H1 (cell line): Measurements from ENCODE around the gene CD1D. TPM values are rescaled to one million over a fixed set of nuclear protein-coding genes. Genes with fewer than 3 reads are reported as not detected.

ENCODE experiments used
- CTCF ChIA-PET: fragments of 300-600 bp; sonication (Branson Sonifier 250); formaldehyde crosslinking; loops from one replicate; lab custom pipeline; 2021; ENCODE audit not compliant: partially characterized antibody; lab: Charles Lee
- POLR2A ChIA-PET: fragments of 300-600 bp; sonication (Branson Sonifier 250); formaldehyde crosslinking; loops from one replicate; lab custom pipeline; 2021; ENCODE audit warnings: inconsistent platforms; ENCODE audit not compliant: partially characterized antibody; lab: Charles Lee
- DNase-seq, 2 experiments: peaks; one replicate each; pipeline versions ENCODE4 v3.0.0 to v3.0.0-alpha.2; 2010 to 2022; ENCODE audit warnings: low spot score in 2 of 2, low read depth in 1 of 2, mixed read lengths in 1 of 2
- FAIRE-seq: peaks from 2 replicates; lab custom pipeline; 2011; peaks lifted over from hg19 to GRCh38; lab: Jason Lieb, UNC
- H2AFZ ChIP-seq: 2 replicates; pipeline ENCODE4 v1.8.1; 2012; ENCODE audit warnings: low read length, inconsistent platforms
- H2AK5ac ChIP-seq: 2 replicates; pipeline ENCODE4 v1.6.1; 2013; ENCODE audit warnings: low read depth, low read length
- H2BK120ac ChIP-seq: replicated peaks from 2 replicates; pipeline ENCODE3; 2013; ENCODE audit warnings: low read depth, low read length, inconsistent platforms
- H2BK12ac ChIP-seq: 2 replicates; pipeline ENCODE4 v1.6.1; 2013; ENCODE audit warnings: low read depth, low read length
- H2BK15ac ChIP-seq: 2 replicates; pipeline ENCODE4 v1.6.1; 2013; ENCODE audit warnings: low read length
- H2BK20ac ChIP-seq: 2 replicates; pipeline ENCODE4 v1.6.1; 2013; ENCODE audit warnings: low read length
- H2BK5ac ChIP-seq: 2 replicates; pipeline ENCODE4 v1.6.1; 2013; ENCODE audit warnings: low read depth, low read length
- H3K14ac ChIP-seq: 2 replicates; pipeline ENCODE4 v1.6.1; 2013; ENCODE audit warnings: inconsistent platforms; ENCODE audit not compliant: insufficient read length
- H3K18ac ChIP-seq: 2 replicates; pipeline ENCODE4 v1.6.1; 2013; ENCODE audit warnings: low read length; ENCODE audit errors: extremely low read depth
- H3K23ac ChIP-seq: 2 replicates; pipeline ENCODE4 v1.6.1; 2013; ENCODE audit warnings: inconsistent platforms; ENCODE audit not compliant: insufficient read length
- H3K23me2 ChIP-seq: 2 replicates; pipeline ENCODE4 v1.6.1; 2013; ENCODE audit warnings: low read depth, low read length
- H3K27ac ChIP-seq: 2 replicates; pipeline ENCODE4 v1.6.1; 2011; ENCODE audit warnings: low read depth, low read length, inconsistent platforms
- H3K27me3 ChIP-seq, 4 experiments: replicated peaks in 1 of 4; 1 replicate in 1 of 4; 2 replicates in 3 of 4; pipeline versions ENCODE4 v1.6.1 to v1.8.1; 2011 to 2013; ENCODE audit warnings: low read length in 3 of 4, mild to moderate bottlenecking in 3 of 4, inconsistent platforms in 2 of 4, mixed read lengths in 2 of 4, moderate library complexity in 1 of 4; ENCODE audit not compliant: control insufficient read depth in 3 of 4, insufficient read depth in 3 of 4; ENCODE audit errors: extremely low read depth in 1 of 4
- H3K36me3 ChIP-seq, 4 experiments: 2 replicates each; pipeline versions ENCODE4 v1.6.1 to v1.8.1; 2011 to 2013; ENCODE audit warnings: mild to moderate bottlenecking in 4 of 4, low read length in 3 of 4, moderate library complexity in 2 of 4, control low read depth in 1 of 4, inconsistent platforms in 1 of 4; ENCODE audit not compliant: insufficient read depth in 4 of 4, control insufficient read depth in 2 of 4
- H3K4ac ChIP-seq: replicated peaks from 2 replicates; pipeline ENCODE3; 2013; ENCODE audit warnings: low read length, low read depth, mixed read lengths, inconsistent platforms; ENCODE audit not compliant: insufficient read length
- H3K4me1 ChIP-seq, 4 experiments: replicated peaks in 1 of 4; 1 replicate in 1 of 4; 2 replicates in 3 of 4; pipeline versions ENCODE4 v1.6.1 to v1.8.1; 2011 to 2013; ENCODE audit warnings: low read length in 3 of 4, inconsistent platforms in 2 of 4, mixed read lengths in 1 of 4; ENCODE audit not compliant: insufficient read depth in 4 of 4, control insufficient read depth in 3 of 4
- H3K4me2 ChIP-seq, 2 experiments: 2 replicates each; pipeline versions ENCODE4 v1.6.1 to v1.8.1; 2011 to 2013; ENCODE audit warnings: low read depth in 2 of 2, low read length in 2 of 2, control low read depth in 1 of 2, inconsistent platforms in 1 of 2, mild to moderate bottlenecking in 1 of 2; ENCODE audit not compliant: insufficient read depth in 1 of 2
- H3K4me3 ChIP-seq, 4 experiments: fragments of 200-600, 300-600 bp in 1 of 4; sonication (generic), shearing (Covaris generic), sonication (Bioruptor Twin) in 1 of 4; 2 replicates each; pipeline versions ENCODE4 v1.5.1 to v1.8.1; 2011 to 2016; ENCODE audit warnings: low read length in 4 of 4, low read depth in 3 of 4, control low read depth in 2 of 4, inconsistent platforms in 2 of 4, mild to moderate bottlenecking in 2 of 4, mixed read lengths in 1 of 4, moderate library complexity in 1 of 4; ENCODE audit not compliant: insufficient read depth in 2 of 4; ENCODE audit errors: extremely low read depth in 1 of 4
- H3K56ac ChIP-seq: replicated peaks from 2 replicates; pipeline ENCODE3; 2013; ENCODE audit warnings: low read depth, mild to moderate bottlenecking, mixed read lengths, low read length, inconsistent platforms; ENCODE audit not compliant: insufficient read length
- H3K79me1 ChIP-seq: 2 replicates; pipeline ENCODE4 v1.6.1; 2013; ENCODE audit warnings: low read depth, low read length, control low read depth
- H3K79me2 ChIP-seq, 2 experiments: 2 replicates each; pipeline versions ENCODE4 v1.6.1 to v1.8.1; 2012 to 2013; ENCODE audit warnings: low read length in 2 of 2, mild to moderate bottlenecking in 2 of 2, inconsistent platforms in 1 of 2; ENCODE audit not compliant: insufficient read depth in 2 of 2, control insufficient read depth in 1 of 2
- H3K9ac ChIP-seq, 4 experiments: replicated peaks in 1 of 4; 1 replicate in 1 of 4; 2 replicates in 3 of 4; pipeline versions ENCODE4 v1.6.1 to v1.8.1; 2011 to 2013; ENCODE audit warnings: low read depth in 3 of 4, low read length in 3 of 4, control low read depth in 2 of 4, mild to moderate bottlenecking in 2 of 4, moderate library complexity in 2 of 4, inconsistent platforms in 1 of 4; ENCODE audit errors: extremely low read depth in 1 of 4
- H3K9me3 ChIP-seq, 2 experiments: 2 replicates each; pipeline versions ENCODE4 v1.6.1 to v1.8.1; 2012 to 2013; ENCODE audit warnings: mild to moderate bottlenecking in 2 of 2, moderate library complexity in 2 of 2, control low read depth in 1 of 2, inconsistent platforms in 1 of 2, low read depth in 1 of 2, low read length in 1 of 2, mixed read lengths in 1 of 2; ENCODE audit not compliant: insufficient read depth in 2 of 2
- H4K20me1 ChIP-seq, 2 experiments: replicated peaks in 1 of 2; 2 replicates each; pipeline versions ENCODE3 to v1.8.1; 2011 to 2013; ENCODE audit warnings: inconsistent platforms in 2 of 2, low read length in 2 of 2, mild to moderate bottlenecking in 1 of 2; ENCODE audit not compliant: insufficient read depth in 2 of 2, control insufficient read depth in 1 of 2
- H4K5ac ChIP-seq: 2 replicates; pipeline ENCODE4 v1.6.1; 2013; ENCODE audit warnings: low read length, low read depth, mixed read lengths, inconsistent platforms; ENCODE audit not compliant: insufficient read length
- H4K8ac ChIP-seq: 2 replicates; pipeline ENCODE4 v1.8.0; 2013; ENCODE audit warnings: mild to moderate bottlenecking, moderate library complexity, low read length, inconsistent platforms; ENCODE audit not compliant: insufficient read depth; ENCODE audit errors: extremely low read depth
- H4K91ac ChIP-seq: replicated peaks from 2 replicates; pipeline ENCODE3; 2013; ENCODE audit warnings: low read length, mixed read lengths, inconsistent platforms; ENCODE audit not compliant: insufficient read length
- POLR2A ChIP-seq, 2 experiments: IDR thresholded peaks; 1 replicate in 1 of 2; 2 replicates in 1 of 2; pipeline ENCODE4 v1.6.1; 2011; ENCODE audit warnings: low read depth in 2 of 2, low read length in 2 of 2, mild to moderate bottlenecking in 2 of 2; ENCODE audit errors: control extremely low read depth in 1 of 2
- SP2 ChIP-seq: IDR thresholded peaks from 2 replicates; pipeline ENCODE4 v1.6.1; 2012; ENCODE audit warnings: mild to moderate bottlenecking, low read length, inconsistent platforms
- WGBS, 2 experiments: shearing (Covaris generic) in 1 of 2; methylation state at CpG; one replicate each; pipeline versions ENCODE4 v1.1.6 to v1.1.7; 2013 to 2015; ENCODE audit warnings: low lambda C conversion rate in 2 of 2, mixed read lengths in 2 of 2, inconsistent platforms in 1 of 2, low coverage in 1 of 2, missing lambda C conversion rate in 1 of 2; ENCODE audit not compliant: insufficient replicate concordance in 2 of 2, insufficient coverage in 1 of 2, insufficient read length in 1 of 2; ENCODE audit errors: extremely low coverage in 1 of 2, missing lambda C conversion rate in 1 of 2; 5-methylcytosine and 5-hydroxymethylcytosine counted together
- polyA plus RNA-seq, 7 experiments: library from polyadenylated mRNA; depleted of rRNA in 3 of 7; stranded (reverse) in 5 of 7; unstranded in 2 of 7; fragments of >200 nt in 5 of 7; fragments of 200-250 nt in 2 of 7; gene quantifications; 1 replicate in 5 of 7; 2 replicates in 1 of 7; 4 replicates in 1 of 7; pipeline versions ENCODE4 v1.2.1 to v1.2.3, GENCODE V29; 2011 to 2013; ENCODE audit warnings: missing spikeins in 2 of 7, mixed read lengths in 2 of 7
- total RNA-seq: library from RNA; stranded (reverse); fragmentation: NEBNext Ultra II Directional; extraction: Animal tissue kit (Norgen Biotek cat#: 25700); gene quantifications from 2 replicates; pipeline ENCODE4 v1.2.1, GENCODE V29; 2021

CD1D gene
- total and polyA plus RNA-seq, 2 of the 8 experiments (the other 6 are each of a cell fraction or from before 2014, with no cell fraction given), result 1.1 to 1.6 TPM

DNA sequence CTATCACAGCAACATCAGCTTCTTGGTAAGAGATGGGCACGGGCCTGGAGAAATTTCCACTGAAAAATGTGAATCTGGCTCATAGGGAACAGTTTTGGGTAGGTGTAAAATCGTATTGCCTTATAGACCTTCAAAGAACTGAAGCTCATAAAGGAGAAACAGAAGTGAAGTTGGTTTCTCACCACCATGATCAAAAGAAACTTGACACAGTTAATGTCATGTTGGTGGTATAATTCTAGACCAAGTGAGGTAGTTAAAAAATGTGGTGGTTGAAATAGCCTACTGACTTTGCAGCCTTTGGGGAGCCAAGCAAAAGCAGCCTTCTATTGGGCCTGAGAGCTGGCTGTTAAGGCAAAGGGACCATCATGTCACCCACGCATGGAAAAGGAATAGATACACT lies 8.9 kb downstream of the CD1D start:
- peaks cover 4 to 15% (median 6%) of the 10 kb centered on the region in 4 experiments; a peak in 5 of 7 replicates for H3K4me1 ChIP-seq
- peak overlapping the region; percentile 83 for H2BK120ac ChIP-seq
- ChIA-PET CTCF (interaction anchor here (1.1 to 2.3 kb wide), 3 partner anchors 14 to 72 kb away, joined by 3 to 9 read pairs (median 4); no protein-coding TSS in a partner anchor), POLR2A (no interaction called here)
- WGBS, 2 experiments, result 86% methylated on average over 3 of the region's 3 CpGs; no CpG with 5 or more reads in 1 of the 2 experiments
- H2BK20ac ChIP-seq, result no peak overlapping the region
- peaks cover 0 to 6% (median 0%) of the 10 kb centered on the region in 4 experiments; a peak in 2 of 7 replicates for H3K27me3 ChIP-seq
- no peak overlapping the region for H3K23ac ChIP-seq
- no peak overlapping the region for H3K4me2 ChIP-seq
- H3K79me2 ChIP-seq, result no peaks in the 10 kb centered on the region
- H3K4me3 ChIP-seq, result no peak overlapping the region
- no peak overlapping the region for H3K27ac ChIP-seq
- H3K79me1 ChIP-seq, result no peaks in the 10 kb centered on the region
- H3K14ac ChIP-seq, result no peak overlapping the region
- no peak overlapping the region for H3K9ac ChIP-seq
- H2AK5ac ChIP-seq, result no peak overlapping the region
- no peaks in the 10 kb centered on the region for H3K9me3 ChIP-seq
- H2BK5ac ChIP-seq, result no peak overlapping the region
- no peak overlapping the region for H4K8ac ChIP-seq
- no peak for DNase-seq
- H4K91ac ChIP-seq, result no peak overlapping the region
- no peak overlapping the region for H2BK15ac ChIP-seq
- no peak overlapping the region for H2AFZ ChIP-seq
- H3K56ac ChIP-seq, result no peak overlapping the region
- peak; percentile 24 for FAIRE-seq
- H4K20me1 ChIP-seq, result no peaks in the 10 kb centered on the region
- no peak overlapping the region for H4K5ac ChIP-seq
- no peak overlapping the region for H3K4ac ChIP-seq
- no peak overlapping the region for H3K18ac ChIP-seq
- no peak overlapping the region for H2BK12ac ChIP-seq
- H3K36me3 ChIP-seq, result no peaks in the 10 kb centered on the region
- no peaks in the 10 kb centered on the region for H3K23me2 ChIP-seq
- TF ChIP-seq SP2 (no peak), POLR2A (IDR thresholded peaks at IDR 0.05; ENCODE audit: control extremely low read depth in 1 of 2, low read depth in 2 of 2, low read length in 2 of 2) (no peak)
